Uterus (tissue), 4 donors: ENCODE measurements around the gene HTR2A. TPM values are rescaled to one million over a fixed set of nuclear protein-coding genes. Genes with fewer than 3 reads are reported as not detected.

Experiments used
- DNase-seq, 2 donors: peaks; one replicate each; pipeline ENCODE4 v3.0.0-alpha.2; 2019 to 2020
- H3K27ac ChIP-seq, 2 donors: fragments of 200-600 bp; sonication (generic); 1 replicate in 1 of 2; 2 replicates in 1 of 2; pipeline ENCODE4 v1.5.1; 2016 to 2018
- H3K27me3 ChIP-seq, 2 donors: fragments of 200-600 bp; sonication (generic); one replicate each; pipeline ENCODE4 v1.5.1; 2018 to 2019; ENCODE audit warnings: control low read depth in 1 of 2
- H3K36me3 ChIP-seq, 2 donors: fragments of 200-600 bp; sonication (generic); one replicate each; pipeline ENCODE4 v1.5.1; 2019; ENCODE audit warnings: control low read depth in 1 of 2
- H3K4me1 ChIP-seq, 2 donors: fragments of 200-600 bp; sonication (generic); one replicate each; pipeline ENCODE4 v1.5.1; 2018 to 2019; ENCODE audit warnings: control low read depth in 1 of 2
- H3K4me3 ChIP-seq, 2 donors: fragments of 200-600 bp; sonication (generic); 1 replicate in 1 of 2; 2 replicates in 1 of 2; pipeline ENCODE4 v1.5.1; 2018 to 2019; ENCODE audit warnings: mild to moderate bottlenecking in 1 of 2
- H3K9me3 ChIP-seq, 2 donors: fragments of 200-600 bp; sonication (generic); one replicate each; pipeline ENCODE4 v1.5.1; 2019; ENCODE audit warnings: control low read depth in 1 of 2
- POLR2A ChIP-seq, 2 donors: fragments of 450-650 bp; IDR thresholded peaks; one replicate each; pipeline ENCODE4 v1.6.1; 2016; ENCODE audit warnings: antibody characterized with exemption in 2 of 2, mild to moderate bottlenecking in 1 of 2, moderate library complexity in 1 of 2
- intact Hi-C: fragments of 100-400 bp; cut with DNase I; formaldehyde crosslinking; loops from one replicate; pipeline ENCODE4 v1.15.1; 2023; ENCODE audit warnings: low total_unique reads
- total RNA-seq, 4 donors: library from RNA; depleted of rRNA in 3 of 4; stranded (reverse); fragments of >200 nt in 3 of 4; gene quantifications; one replicate each; pipeline versions ENCODE4 v1.1.0 to v1.2.4, GENCODE V29; 2014 to 2023
- TF ChIP-seq, protein P1 (sequence below), 4 experiments: fragments of 200-600 bp in 2 of 4; fragments of 450-650 bp in 2 of 4; sonication (generic) in 2 of 4; IDR thresholded peaks; one replicate each; pipeline ENCODE4 v1.5.1; 2016 to 2019; ENCODE audit warnings: antibody characterized with exemption in 4 of 4, mild to moderate bottlenecking in 2 of 4, moderate library complexity in 1 of 4
- donor health status: DM: yes; HTN: yes; CAD: no.

HTR2A gene
- total RNA-seq, 4 donors from 2014 or later, result 0.29 to 5.1 (median 1.5) TPM

DNA sequence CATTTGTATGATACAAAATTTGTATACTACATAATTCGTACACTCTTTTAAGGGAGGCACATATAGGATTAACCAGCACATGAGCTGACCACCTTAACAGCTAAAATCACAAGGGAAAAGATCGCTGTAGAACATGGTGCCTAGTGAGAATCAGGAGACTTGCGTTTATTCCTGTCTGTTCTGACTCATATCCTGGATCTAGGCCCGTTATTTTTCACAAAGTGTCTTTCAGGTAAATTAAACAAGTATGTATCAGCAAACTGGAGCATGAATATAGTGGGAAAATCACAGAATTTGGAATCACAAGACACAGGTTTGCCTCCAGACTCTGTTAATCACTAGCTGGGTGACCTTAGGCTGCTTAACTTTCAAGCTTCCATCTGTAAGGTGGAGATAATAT lies 52.4 kb downstream of the HTR2A start:
- no peak for DNase-seq
- TF ChIP-seq POLR2A (IDR thresholded peaks at IDR 0.05), result no peak
- TF ChIP-seq, protein P1, sequence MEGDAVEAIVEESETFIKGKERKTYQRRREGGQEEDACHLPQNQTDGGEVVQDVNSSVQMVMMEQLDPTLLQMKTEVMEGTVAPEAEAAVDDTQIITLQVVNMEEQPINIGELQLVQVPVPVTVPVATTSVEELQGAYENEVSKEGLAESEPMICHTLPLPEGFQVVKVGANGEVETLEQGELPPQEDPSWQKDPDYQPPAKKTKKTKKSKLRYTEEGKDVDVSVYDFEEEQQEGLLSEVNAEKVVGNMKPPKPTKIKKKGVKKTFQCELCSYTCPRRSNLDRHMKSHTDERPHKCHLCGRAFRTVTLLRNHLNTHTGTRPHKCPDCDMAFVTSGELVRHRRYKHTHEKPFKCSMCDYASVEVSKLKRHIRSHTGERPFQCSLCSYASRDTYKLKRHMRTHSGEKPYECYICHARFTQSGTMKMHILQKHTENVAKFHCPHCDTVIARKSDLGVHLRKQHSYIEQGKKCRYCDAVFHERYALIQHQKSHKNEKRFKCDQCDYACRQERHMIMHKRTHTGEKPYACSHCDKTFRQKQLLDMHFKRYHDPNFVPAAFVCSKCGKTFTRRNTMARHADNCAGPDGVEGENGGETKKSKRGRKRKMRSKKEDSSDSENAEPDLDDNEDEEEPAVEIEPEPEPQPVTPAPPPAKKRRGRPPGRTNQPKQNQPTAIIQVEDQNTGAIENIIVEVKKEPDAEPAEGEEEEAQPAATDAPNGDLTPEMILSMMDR (IDR thresholded peaks at IDR 0.05), result no peak
- Histone ChIP-seq H3K4me1 (no peaks in the 10 kb centered on the region), H3K4me3 (no peak overlapping the region), H3K36me3 (no peaks in the 10 kb centered on the region), H3K9me3 (no peaks in the 10 kb centered on the region), H3K27me3 (no peaks in the 10 kb centered on the region), H3K27ac (no peak overlapping the region)
- intact Hi-C loops, result no loop called here

DNA sequence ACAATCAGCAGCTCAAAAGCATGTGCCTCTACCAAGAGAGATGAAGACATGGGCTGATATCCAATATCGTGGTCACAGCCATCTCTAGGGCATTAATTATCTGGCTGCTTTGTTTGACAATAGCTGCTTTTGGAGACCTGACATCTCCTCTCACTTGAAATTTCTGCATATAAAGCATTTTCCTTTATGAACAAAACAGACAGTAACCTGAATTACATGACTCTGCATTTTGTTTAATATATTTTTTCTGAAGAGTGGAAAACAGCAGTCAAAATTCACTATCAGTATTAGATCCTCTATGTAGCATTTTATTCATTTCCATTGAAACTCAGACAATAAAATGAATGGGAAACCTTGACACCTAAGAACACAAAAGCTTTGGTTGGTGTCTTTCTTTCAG lies 57.5 kb downstream of the HTR2A start:
- no peak for DNase-seq
- no peak overlapping the region for H3K4me3 ChIP-seq
- TF ChIP-seq, protein P1 (IDR thresholded peaks at IDR 0.05), result no peak
- TF ChIP-seq POLR2A (IDR thresholded peaks at IDR 0.05), result no peak
- no peaks in the 10 kb centered on the region for H3K9me3 ChIP-seq
- intact Hi-C loops, result no loop called here
- H3K27ac ChIP-seq, result no peak overlapping the region
- H3K36me3 ChIP-seq, result no peaks in the 10 kb centered on the region
- H3K27me3 ChIP-seq, result no peaks in the 10 kb centered on the region
- no peaks in the 10 kb centered on the region for H3K4me1 ChIP-seq

DNA sequence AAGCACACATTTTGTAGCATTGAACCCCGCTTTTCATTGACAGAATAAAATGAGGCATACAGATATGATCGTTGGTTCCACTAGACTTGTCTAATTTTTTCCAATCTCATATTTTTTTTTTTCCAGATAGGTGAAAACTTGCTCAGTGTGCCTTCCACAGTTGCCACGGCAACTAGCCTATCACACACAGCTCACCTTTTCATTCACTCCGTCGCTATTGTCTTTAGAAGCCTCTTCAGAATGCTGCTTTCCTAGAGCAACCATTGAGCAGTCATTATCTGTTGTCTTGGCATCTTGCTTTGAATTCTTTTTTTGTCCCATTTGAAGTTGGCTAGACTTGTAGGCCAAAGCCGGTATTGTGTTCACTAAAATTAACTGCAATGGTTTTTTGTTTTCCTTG lies 62.2 kb downstream of the HTR2A start:
- Histone ChIP-seq H3K4me1 (no peaks in the 10 kb centered on the region), H3K4me3 (no peak overlapping the region), H3K36me3 (no peaks in the 10 kb centered on the region), H3K27me3 (no peaks in the 10 kb centered on the region), H3K27ac (no peak overlapping the region), H3K9me3 (no peaks in the 10 kb centered on the region)
- DNase-seq, result no peak
- TF ChIP-seq, protein P1 (IDR thresholded peaks at IDR 0.05), result no peak
- no peak for TF ChIP-seq POLR2A (IDR thresholded peaks at IDR 0.05)
- intact Hi-C loops, result no loop called here

DNA sequence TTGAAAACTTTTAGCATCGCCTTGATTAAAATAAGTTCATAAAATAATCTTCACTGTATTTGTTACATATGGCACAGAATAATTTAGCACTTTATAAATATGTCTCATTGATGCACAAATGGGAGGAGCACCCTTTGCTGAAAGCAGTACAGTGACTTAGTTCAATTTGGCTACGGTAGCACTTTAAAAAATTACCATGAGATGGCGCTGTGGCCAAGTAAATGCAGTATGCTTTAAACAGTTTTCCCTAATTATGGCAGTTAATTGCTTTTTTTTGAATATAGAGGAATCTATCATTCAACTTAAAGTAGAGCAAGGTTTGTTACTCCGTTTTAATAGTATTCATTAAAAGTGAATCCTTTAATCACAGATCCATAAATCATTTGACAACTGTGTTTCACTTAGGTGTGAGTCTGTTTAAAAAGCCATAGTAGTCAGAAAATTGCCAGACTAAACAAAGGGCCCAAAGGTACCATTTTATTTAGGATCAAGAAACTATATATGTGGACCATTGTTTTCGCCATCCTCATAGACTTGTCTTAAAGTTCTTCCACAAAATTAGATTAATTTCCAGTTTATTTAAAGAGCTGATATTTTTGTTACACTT lies 65.2 kb downstream of the HTR2A start:
- DNase-seq, result peak; percentile 20 to 36
- intact Hi-C loops, result no loop called here
- TF ChIP-seq, protein P1 (IDR thresholded peaks at IDR 0.05), result peak; percentile 64 to 76 (median 68)
- no peak for TF ChIP-seq POLR2A (IDR thresholded peaks at IDR 0.05)
- Histone ChIP-seq H3K27ac (no peak overlapping the region), H3K27me3 (no peaks in the 10 kb centered on the region), H3K4me1 (no peaks in the 10 kb centered on the region), H3K9me3 (no peaks in the 10 kb centered on the region), H3K4me3 (no peak overlapping the region), H3K36me3 (no peaks in the 10 kb centered on the region)

DNA sequence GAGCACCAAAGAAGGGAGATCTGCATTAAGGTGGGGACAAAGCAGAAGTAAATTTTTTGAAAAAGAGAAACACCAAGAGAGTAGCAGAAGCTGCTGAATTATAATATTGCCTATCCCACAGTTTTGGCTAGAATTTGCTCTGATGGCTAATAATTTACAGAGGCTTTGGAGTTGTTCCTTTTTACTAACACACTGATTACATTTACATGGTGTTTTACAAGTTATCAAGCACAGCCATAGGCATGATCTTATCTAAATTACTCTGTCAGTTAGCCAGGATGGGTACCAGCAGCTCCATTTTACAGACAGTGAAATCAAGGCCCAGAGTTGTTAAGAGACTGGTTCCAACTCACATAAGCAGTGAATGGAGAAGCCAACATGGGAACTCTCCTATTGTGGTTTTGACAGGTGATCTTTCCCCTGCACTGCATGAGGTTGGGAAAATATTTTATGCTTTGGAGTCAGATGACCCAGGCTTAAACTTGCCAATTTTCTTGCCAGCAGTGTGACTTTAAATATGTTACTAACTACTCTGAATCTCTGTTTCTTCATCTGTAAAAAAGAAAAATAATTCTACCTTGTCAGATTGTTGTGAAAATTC lies 66.3 kb downstream of the HTR2A start:
- DNase-seq, result no peak
- H3K9me3 ChIP-seq, result no peaks in the 10 kb centered on the region
- H3K4me3 ChIP-seq, result no peak overlapping the region
- no peaks in the 10 kb centered on the region for H3K4me1 ChIP-seq
- no peaks in the 10 kb centered on the region for H3K27me3 ChIP-seq
- no peak overlapping the region for H3K27ac ChIP-seq
- no peak for TF ChIP-seq POLR2A (IDR thresholded peaks at IDR 0.05)
- TF ChIP-seq, protein P1 (IDR thresholded peaks at IDR 0.05), result no peak
- H3K36me3 ChIP-seq, result no peaks in the 10 kb centered on the region
- intact Hi-C loops, result no loop called here
